Measurements from ENCODE around the gene PTPN3.
"Not testable (repeated sequence)": the region's sequence is repeated elsewhere in the genome, so short reads cannot be mapped to it uniquely, and the experiment has no call there.

Gene PTPN3

GRCh38 chr9:109498195-109499092 is at the start of gene PTPN3:
TSS of gene PTPN3 (minus strand) at chr9:109498307. CDS start at chr9:109463434, 34,873 bp downstream.
- TF ChIP-seq CTCF (IDR thresholded peaks at IDR 0.05; ENCODE audit: low read depth, low read length, missing control alignments): no peak
- H3K4me3 ChIP-seq (ENCODE audit: low read depth, low read length): no peak within 1 kb of the TSS
- no peak for DNase-seq (ENCODE audit: low read depth)

GRCh38 chr9:109544954-109545353 is 46.8 kb upstream of the PTPN3 start:
- H3K4me3 ChIP-seq (ENCODE audit: low read depth, low read length); DNase-seq (ENCODE audit: low read depth): not testable (repeated sequence)

GRCh38 chr9:109542922-109543321 is 44.8 kb upstream of the PTPN3 start:
- no peak for TF ChIP-seq CTCF (IDR thresholded peaks at IDR 0.05; ENCODE audit: low read depth, low read length, missing control alignments)
- no peak overlapping the region for H3K4me3 ChIP-seq (ENCODE audit: low read depth, low read length)
- no peak for DNase-seq (ENCODE audit: low read depth)

- DNase-seq (ENCODE audit: low read depth): no peak
- no peak for TF ChIP-seq CTCF (IDR thresholded peaks at IDR 0.05; ENCODE audit: low read depth, low read length, missing control alignments)
- H3K4me3 ChIP-seq (ENCODE audit: low read depth, low read length): no peak overlapping the region
These were observed 40.2 kb upstream of the PTPN3 start for GRCh38 chr9:109538346-109538745.

- DNase-seq (ENCODE audit: low read depth): no peak
- H3K4me3 ChIP-seq (ENCODE audit: low read depth, low read length): no peak overlapping the region
- no peak for TF ChIP-seq CTCF (IDR thresholded peaks at IDR 0.05; ENCODE audit: low read depth, low read length, missing control alignments)
These were observed 39.2 kb upstream of the PTPN3 start for GRCh38 chr9:109537288-109537687.

GRCh38 chr9:109536859-109537258 is 38.8 kb upstream of the PTPN3 start:
- H3K4me3 ChIP-seq (ENCODE audit: low read depth, low read length): no peak overlapping the region
- no peak for DNase-seq (ENCODE audit: low read depth)
- TF ChIP-seq CTCF (IDR thresholded peaks at IDR 0.05; ENCODE audit: low read depth, low read length, missing control alignments): no peak

GRCh38 chr9:109535365-109535764 is 37.3 kb upstream of the PTPN3 start:
- no peak overlapping the region for H3K4me3 ChIP-seq (ENCODE audit: low read depth, low read length)

More at GRCh38 chr9:109535365-109535764, 37.3 kb upstream of the PTPN3 start:
- DNase-seq (ENCODE audit: low read depth): no peak
- TF ChIP-seq CTCF (IDR thresholded peaks at IDR 0.05; ENCODE audit: low read depth, low read length, missing control alignments): no peak

Data from GM12864 (cell line).